CD14-positive monocyte (primary cell): ENCODE data around the gene WDR70. TPM values are rescaled to one million over a fixed set of nuclear protein-coding genes. Genes with fewer than 3 reads are reported as not detected.

Source experiments
- DNase-seq, 3 donors: peaks; one replicate each; pipeline ENCODE4 v3.0.0-alpha.2; 2011 to 2022
- H2AFZ ChIP-seq: 2 replicates; pipeline ENCODE4 v1.6.0; 2012; ENCODE audit warnings: mild to moderate bottlenecking, low read depth, low read length, inconsistent platforms; ENCODE audit not compliant: insufficient read depth, poor library complexity, severe bottlenecking
- H3K27ac ChIP-seq, 2 donors: 1 replicate in 1 of 2; 2 replicates in 1 of 2; pipeline ENCODE4 v1.5.1; 2012 to 2013; ENCODE audit warnings: low read length in 2 of 2, control low read depth in 1 of 2, inconsistent platforms in 1 of 2, low read depth in 1 of 2, mild to moderate bottlenecking in 1 of 2
- H3K27me3 ChIP-seq, 2 donors: one replicate each; pipeline versions ENCODE4 v1.6.0 to v1.6.1; 2011 to 2013; ENCODE audit warnings: low read length in 2 of 2; ENCODE audit not compliant: control insufficient read depth in 2 of 2, insufficient read depth in 2 of 2
- H3K36me3 ChIP-seq, 2 donors: replicated peaks in 1 of 2; 1 replicate in 1 of 2; 2 replicates in 1 of 2; pipeline versions ENCODE4 v1.5.1 to v1.6.1; 2012 to 2013; ENCODE audit warnings: low read length in 2 of 2, control low read depth in 1 of 2, inconsistent platforms in 1 of 2, mild to moderate bottlenecking in 1 of 2; ENCODE audit not compliant: insufficient read depth in 2 of 2, control insufficient read depth in 1 of 2
- H3K4me1 ChIP-seq, 2 donors: 1 replicate in 1 of 2; 2 replicates in 1 of 2; pipeline versions ENCODE4 v1.5.1 to v1.6.1; 2012 to 2013; ENCODE audit warnings: low read length in 2 of 2, control low read depth in 1 of 2, inconsistent platforms in 1 of 2, mild to moderate bottlenecking in 1 of 2, moderate library complexity in 1 of 2; ENCODE audit not compliant: insufficient read depth in 2 of 2, control insufficient read depth in 1 of 2
- H3K4me2 ChIP-seq: replicated peaks from 2 replicates; pipeline ENCODE3; 2012; ENCODE audit warnings: low read length, moderate library complexity, mild to moderate bottlenecking; ENCODE audit not compliant: poor library complexity, severe bottlenecking; ENCODE audit errors: extremely low read depth
- H3K4me3 ChIP-seq, 3 experiments: fragments of 200-600 bp in 1 of 3; sonication (generic) in 1 of 3; replicated peaks in 1 of 3; 1 replicate in 2 of 3; 2 replicates in 1 of 3; pipeline ENCODE4 v1.5.1; 2011 to 2013; ENCODE audit warnings: low read length in 3 of 3, mild to moderate bottlenecking in 3 of 3, control low read depth in 2 of 3, low read depth in 2 of 3, inconsistent platforms in 1 of 3, moderate library complexity in 1 of 3
- H3K79me2 ChIP-seq: 2 replicates; pipeline ENCODE4 v1.6.0; 2012; ENCODE audit warnings: mild to moderate bottlenecking, control low read depth, inconsistent platforms, low read length, moderate library complexity; ENCODE audit not compliant: insufficient read depth
- H3K9ac ChIP-seq: 2 replicates; pipeline ENCODE4 v1.6.0; 2017; ENCODE audit warnings: low read length, mild to moderate bottlenecking; ENCODE audit not compliant: insufficient read depth, poor library complexity, severe bottlenecking
- H3K9me3 ChIP-seq, 2 donors: replicated peaks in 1 of 2; 1 replicate in 1 of 2; 2 replicates in 1 of 2; pipeline versions ENCODE4 v1.5.1 to v1.6.1; 2012 to 2013; ENCODE audit warnings: low read length in 2 of 2, control low read depth in 1 of 2; ENCODE audit not compliant: control insufficient read depth in 1 of 2, insufficient read depth in 1 of 2
- H4K20me1 ChIP-seq: 2 replicates; pipeline ENCODE4 v1.6.0; 2012; ENCODE audit warnings: mild to moderate bottlenecking, low read length, control low read depth, moderate library complexity; ENCODE audit not compliant: insufficient read depth
- H3K27ac Mint-ChIP-seq, 7 donors: one replicate each; pipeline ENCODE4 v1.8.0; 2020; ENCODE audit warnings: mild to moderate bottlenecking in 7 of 7, mixed read lengths in 7 of 7, moderate library complexity in 6 of 7, inconsistent platforms in 2 of 7
- H3K27me3 Mint-ChIP-seq, 3 donors: one replicate each; pipeline ENCODE4 v1.8.0; 2021 to 2022; ENCODE audit warnings: low read depth in 3 of 3, mild to moderate bottlenecking in 3 of 3, mixed read lengths in 3 of 3, moderate library complexity in 3 of 3, inconsistent platforms in 1 of 3
- H3K36me3 Mint-ChIP-seq, 2 donors: one replicate each; pipeline ENCODE4 v1.8.0; 2020; ENCODE audit warnings: mixed read lengths in 2 of 2, inconsistent platforms in 1 of 2, mild to moderate bottlenecking in 1 of 2
- H3K4me1 Mint-ChIP-seq: one replicate; pipeline ENCODE4 v1.8.0; 2020; ENCODE audit warnings: mild to moderate bottlenecking, mixed read lengths
- H3K4me3 Mint-ChIP-seq, 2 donors: one replicate each; pipeline ENCODE4 v1.8.0; 2020; ENCODE audit warnings: mild to moderate bottlenecking in 2 of 2, mixed read lengths in 2 of 2, moderate library complexity in 1 of 2
- H3K9me3 Mint-ChIP-seq, 7 donors: one replicate each; pipeline ENCODE4 v1.8.0; 2020 to 2022; ENCODE audit warnings: mixed read lengths in 7 of 7, mild to moderate bottlenecking in 6 of 7, moderate library complexity in 6 of 7, inconsistent platforms in 2 of 7
- CTCF ChIP-seq: fragments of 200-600 bp; IDR thresholded peaks from one replicate; pipeline ENCODE4 v1.8.0; 2022; ENCODE audit warnings: antibody characterized with exemption, mild to moderate bottlenecking
- WGBS: methylation state at CpG from one replicate; pipeline ENCODE4 v1.1.5; 2013; ENCODE audit warnings: missing lambda C conversion rate; ENCODE audit not compliant: insufficient coverage; 5-methylcytosine and 5-hydroxymethylcytosine counted together
- intact Hi-C, 2 donors: fragments of 100-400 bp; cut with micrococcal nuclease; formaldehyde crosslinking; loops; one replicate each; pipeline versions ENCODE4 v1.15.0 to v1.15.1; 2023
- polyA plus RNA-seq, 3 donors: library from polyadenylated mRNA; depleted of rRNA in 1 of 3; unstranded in 2 of 3; stranded (reverse) in 1 of 3; fragments of 300-500 nt in 2 of 3; fragments of >200 nt in 1 of 3; fragmentation: Illumina TruSeq in 2 of 3; gene quantifications; 1 replicate in 2 of 3; 2 replicates in 1 of 3; pipeline ENCODE4 v1.2.3, GENCODE V29; 2012 to 2021

Gene WDR70
- polyA plus RNA-seq, 3 donors = 13.1 to 21.0 (median 19.1) TPM

- Histone ChIP-seq H3K9me3 (no peaks in the 10 kb centered on the region), H4K20me1 (no peaks in the 10 kb centered on the region), H3K27me3 (no peaks in the 10 kb centered on the region), H2AFZ (no peak overlapping the region), H3K4me3 (no peak overlapping the region), H3K9ac (no peak overlapping the region), H3K36me3 (no peaks in the 10 kb centered on the region), H3K79me2 (no peaks in the 10 kb centered on the region), H3K4me2 (no peak overlapping the region), H3K4me1 (no peaks in the 10 kb centered on the region), H3K27ac (no peak overlapping the region)
- DNase-seq = no peak
- no peak for TF ChIP-seq CTCF
- Mint-ChIP-seq H3K9me3 (peaks cover 0 to 17% (median 2%) of the 10 kb centered on the region in 7 donors), H3K27me3 (peaks cover 2 to 14% (median 3%) of the 10 kb centered on the region in 3 donors), H3K36me3 (no peaks in the 10 kb centered on the region), H3K27ac (no peak overlapping the region), H3K4me3 (no peak overlapping the region), H3K4me1 (peaks cover 4% of the 10 kb centered on the region)
- WGBS = 95% methylated on average over 4 of the region's 4 CpGs
- intact Hi-C loops = no loop called here
Observed at GRCh38 chr5:37769108-37769507, 390.0 kb downstream of the WDR70 start.

- H3K4me1 ChIP-seq = no peaks in the 10 kb centered on the region
- H3K79me2 ChIP-seq = no peaks in the 10 kb centered on the region
- DNase-seq = no peak
- no peaks in the 10 kb centered on the region for H3K36me3 Mint-ChIP-seq
- no peak overlapping the region for H3K27ac ChIP-seq
- H3K9me3 ChIP-seq = peaks cover 5 to 7% of the 10 kb centered on the region in 2 donors
- WGBS = 100% methylated on average over 1 of the region's 1 CpG
- H3K4me3 Mint-ChIP-seq = no peak overlapping the region
- no peak for TF ChIP-seq CTCF
- H3K4me2 ChIP-seq = no peak overlapping the region
- intact Hi-C loops = no loop called here
- H2AFZ ChIP-seq = no peak overlapping the region
- no peak overlapping the region for H3K27ac Mint-ChIP-seq
- H3K36me3 ChIP-seq = no peaks in the 10 kb centered on the region
- no peak overlapping the region for H3K9ac ChIP-seq
- H3K4me1 Mint-ChIP-seq = peaks cover 4% of the 10 kb centered on the region
- H3K27me3 Mint-ChIP-seq = peaks cover 2 to 14% (median 3%) of the 10 kb centered on the region in 3 donors
- H4K20me1 ChIP-seq = no peaks in the 10 kb centered on the region
- H3K27me3 ChIP-seq = no peaks in the 10 kb centered on the region
- peaks cover under 1 to 18% (median 6%) of the 10 kb centered on the region in 7 donors for H3K9me3 Mint-ChIP-seq
- H3K4me3 ChIP-seq = no peak overlapping the region
Observed at GRCh38 chr5:37769840-37770239, 390.7 kb downstream of the WDR70 start.
